Measurements from ENCODE around the gene PRDM13. TPM values are rescaled to one million over a fixed set of nuclear protein-coding genes. Genes with fewer than 3 reads are reported as not detected.

PRDM13 gene
- total and polyA plus RNA-seq, 2 of the 13 experiments (the other 11 are each of a cell fraction or from before 2014, with no cell fraction given): not detected

- TF ChIP-seq LCORL (IDR thresholded peaks at IDR 0.05) (peak; percentile 80), LCORL (CRISPR knock-in tag; IDR thresholded peaks at IDR 0.05) (peak; percentile 19; the same call in 1 of the 2 replicates), ZBTB21 (CRISPR knock-in tag; IDR thresholded peaks at IDR 0.05) (no peak; the same call in 1 of the 2 replicates), ZNF670 (CRISPR knock-in tag; IDR thresholded peaks at IDR 0.05; ENCODE audit: borderline replicate concordance) (peak; percentile 88; the same call in 1 of the 2 replicates), YY1 (IDR thresholded peaks at IDR 0.05; ENCODE audit: insufficient read depth, insufficient replicate concordance, low read depth, low read length) (peak; percentile 85), ZNF883 (CRISPR knock-in tag; IDR thresholded peaks at IDR 0.05; ENCODE audit: not compliant biosample characterization) (no peak), ZNF253 (CRISPR knock-in tag; IDR thresholded peaks at IDR 0.05; ENCODE audit: borderline replicate concordance) (no peak), ZBTB4 (CRISPR knock-in tag; IDR thresholded peaks at IDR 0.05; ENCODE audit: borderline replicate concordance) (no peak), SOX13 (IDR thresholded peaks at IDR 0.05) (no peak), SOX13 (CRISPR knock-in tag; conservative IDR thresholded peaks at IDR 0.05 in 1 of 2, IDR thresholded peaks at IDR 0.05 in 1 of 2) (peak in 1 of 2 experiments; percentile 63; a peak in 2 of 4 replicates), ZNF740 (CRISPR knock-in tag; IDR thresholded peaks at IDR 0.05) (peak; percentile 76; the same call in 1 of the 2 replicates), ZNF263 (CRISPR knock-in tag; IDR thresholded peaks at IDR 0.05) (peak; percentile 75), REXO4 (CRISPR knock-in tag; IDR thresholded peaks at IDR 0.05; ENCODE audit: borderline replicate concordance) (no peak), ZNF224 (CRISPR knock-in tag; IDR thresholded peaks at IDR 0.05) (peak; percentile 36; the same call in 1 of the 2 replicates), ZIK1 (CRISPR knock-in tag; IDR thresholded peaks at IDR 0.05; ENCODE audit: borderline replicate concordance, low read depth) (peak; percentile 86; the same call in 1 of the 2 replicates), THAP8 (CRISPR knock-in tag; IDR thresholded peaks at IDR 0.05; ENCODE audit: borderline replicate concordance) (no peak), ZNF138 (CRISPR knock-in tag; IDR thresholded peaks at IDR 0.05; ENCODE audit: low read depth) (0 out of 2 replicates have a peak, but pooled peaks have one; percentile 72), ARID5B (CRISPR knock-in tag; IDR thresholded peaks at IDR 0.05) (peak; percentile 79)
Observed at GRCh38 chr6:99568103-99568933, 38.3 kb upstream of the PRDM13 start, which contains the start of gene CCNC (continued).

Data from HepG2 (cell line).